Esophagus squamous epithelium (tissue), 4 donors: ENCODE data around the gene WASHC2A.
"Not testable (repeated sequence)": the region's sequence is repeated elsewhere in the genome, so short reads cannot be mapped to it uniquely, and the experiment has no call there.

Experiments
- POLR2A ChIP-seq, 4 donors: fragments of 450-650 bp; IDR thresholded peaks; one replicate each; pipeline ENCODE4 v1.6.1; 2017; ENCODE audit warnings: antibody characterized with exemption in 4 of 4, mild to moderate bottlenecking in 4 of 4, moderate library complexity in 3 of 4
- TF ChIP-seq, protein P1 (sequence below), 6 experiments: fragments of 450-650 bp in 4 of 6; fragments of 200-600 bp in 2 of 6; sonication (generic) in 2 of 6; IDR thresholded peaks; one replicate each; pipeline ENCODE4 v1.5.1; 2016 to 2019; ENCODE audit warnings: antibody characterized with exemption in 6 of 6, mild to moderate bottlenecking in 4 of 6, moderate library complexity in 4 of 6

- TF ChIP-seq, protein P1, sequence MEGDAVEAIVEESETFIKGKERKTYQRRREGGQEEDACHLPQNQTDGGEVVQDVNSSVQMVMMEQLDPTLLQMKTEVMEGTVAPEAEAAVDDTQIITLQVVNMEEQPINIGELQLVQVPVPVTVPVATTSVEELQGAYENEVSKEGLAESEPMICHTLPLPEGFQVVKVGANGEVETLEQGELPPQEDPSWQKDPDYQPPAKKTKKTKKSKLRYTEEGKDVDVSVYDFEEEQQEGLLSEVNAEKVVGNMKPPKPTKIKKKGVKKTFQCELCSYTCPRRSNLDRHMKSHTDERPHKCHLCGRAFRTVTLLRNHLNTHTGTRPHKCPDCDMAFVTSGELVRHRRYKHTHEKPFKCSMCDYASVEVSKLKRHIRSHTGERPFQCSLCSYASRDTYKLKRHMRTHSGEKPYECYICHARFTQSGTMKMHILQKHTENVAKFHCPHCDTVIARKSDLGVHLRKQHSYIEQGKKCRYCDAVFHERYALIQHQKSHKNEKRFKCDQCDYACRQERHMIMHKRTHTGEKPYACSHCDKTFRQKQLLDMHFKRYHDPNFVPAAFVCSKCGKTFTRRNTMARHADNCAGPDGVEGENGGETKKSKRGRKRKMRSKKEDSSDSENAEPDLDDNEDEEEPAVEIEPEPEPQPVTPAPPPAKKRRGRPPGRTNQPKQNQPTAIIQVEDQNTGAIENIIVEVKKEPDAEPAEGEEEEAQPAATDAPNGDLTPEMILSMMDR (IDR thresholded peaks at IDR 0.05), result not testable (repeated sequence)
- not testable (repeated sequence) for TF ChIP-seq POLR2A (IDR thresholded peaks at IDR 0.05)
Observed at GRCh38 chr10:50131245-50131965, 63.7 kb downstream of the WASHC2A start.
